Stimulated activated CD4-positive, alpha-beta T cell treated with anti-CD3 and anti-CD28 coated beads, Interleukin-15, amount 100 ng/mL, for 1 hour (primary cell): ENCODE measurements around the gene ENHO.
A peak's percentile ranks its signal among the peaks of the same experiment; 100 is the strongest.

Source experiments
- DNase-seq, 2 donors: peaks; one replicate each; pipeline ENCODE4 v3.0.0-alpha.2; 2020; ENCODE audit warnings: low read depth in 1 of 2, low spot score in 1 of 2

Gene ENHO

DNA sequence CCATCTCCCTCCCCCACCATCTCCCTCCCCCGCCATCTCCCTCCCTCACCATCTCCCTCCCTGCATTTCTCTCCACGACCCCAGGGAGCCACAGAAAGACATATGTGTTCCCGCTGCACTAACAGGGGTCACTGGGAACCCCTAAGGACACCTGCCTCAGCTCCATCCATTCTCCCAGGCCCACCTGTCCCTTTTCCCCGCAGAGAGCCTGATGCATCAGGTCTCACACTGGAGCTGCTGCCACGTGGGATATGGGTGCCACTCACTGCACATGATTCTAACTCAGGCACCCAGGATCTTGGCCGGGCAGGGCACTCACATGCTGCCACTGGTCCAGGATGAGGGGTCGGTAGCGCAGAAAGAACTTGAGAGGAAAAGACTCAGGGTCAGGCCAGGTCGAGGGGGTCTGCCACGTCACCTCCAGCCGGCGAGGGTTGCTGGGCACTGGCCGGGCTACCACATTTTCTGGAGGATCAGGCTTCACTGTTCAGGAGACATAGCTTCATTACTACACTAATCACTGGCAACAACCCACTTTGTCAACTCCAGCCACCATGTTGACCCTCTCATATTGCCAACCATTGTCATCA is 33.2 kb upstream of the ENHO start:
- no peak for DNase-seq

GRCh38 chr9:34555500-34555899 is 32.7 kb upstream of the ENHO start:
- no peak for DNase-seq

GRCh38 chr9:34555002-34555348 is 32.2 kb upstream of the ENHO start:
- DNase-seq, result no peak

- DNase-seq, result no peak
Observed at GRCh38 chr9:34554211-34555001, 31.6 kb upstream of the ENHO start.

GRCh38 chr9:34553511-34554021 is 30.8 kb upstream of the ENHO start:
- no peak for DNase-seq

GRCh38 chr9:34552986-34553385 is 30.2 kb upstream of the ENHO start:
- no peak for DNase-seq

DNA sequence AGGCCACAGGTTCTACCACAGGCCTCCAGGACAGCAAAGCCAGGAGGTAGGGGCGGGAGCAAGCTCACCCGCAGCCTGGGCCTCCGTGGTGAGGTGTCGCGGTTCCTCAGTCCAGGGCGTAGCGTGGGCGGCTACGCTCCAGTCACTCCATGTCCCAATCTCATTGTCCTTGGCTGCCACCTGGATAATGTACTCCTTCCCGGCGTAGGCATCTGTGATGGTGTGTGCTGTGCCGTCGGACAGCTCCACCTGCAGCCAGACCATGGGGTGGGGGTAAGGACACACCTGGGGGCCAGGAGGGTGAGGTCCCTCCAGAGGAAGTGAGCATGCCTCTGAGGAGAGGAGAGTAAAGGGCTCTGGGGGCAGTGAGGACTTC is 29.8 kb upstream of the ENHO start:
- DNase-seq, result no peak

GRCh38 chr9:34551751-34552605 is 29.2 kb upstream of the ENHO start:
- no peak for DNase-seq

- DNase-seq, result no peak
Observed at GRCh38 chr9:34550681-34551270, 28.0 kb upstream of the ENHO start.

DNA sequence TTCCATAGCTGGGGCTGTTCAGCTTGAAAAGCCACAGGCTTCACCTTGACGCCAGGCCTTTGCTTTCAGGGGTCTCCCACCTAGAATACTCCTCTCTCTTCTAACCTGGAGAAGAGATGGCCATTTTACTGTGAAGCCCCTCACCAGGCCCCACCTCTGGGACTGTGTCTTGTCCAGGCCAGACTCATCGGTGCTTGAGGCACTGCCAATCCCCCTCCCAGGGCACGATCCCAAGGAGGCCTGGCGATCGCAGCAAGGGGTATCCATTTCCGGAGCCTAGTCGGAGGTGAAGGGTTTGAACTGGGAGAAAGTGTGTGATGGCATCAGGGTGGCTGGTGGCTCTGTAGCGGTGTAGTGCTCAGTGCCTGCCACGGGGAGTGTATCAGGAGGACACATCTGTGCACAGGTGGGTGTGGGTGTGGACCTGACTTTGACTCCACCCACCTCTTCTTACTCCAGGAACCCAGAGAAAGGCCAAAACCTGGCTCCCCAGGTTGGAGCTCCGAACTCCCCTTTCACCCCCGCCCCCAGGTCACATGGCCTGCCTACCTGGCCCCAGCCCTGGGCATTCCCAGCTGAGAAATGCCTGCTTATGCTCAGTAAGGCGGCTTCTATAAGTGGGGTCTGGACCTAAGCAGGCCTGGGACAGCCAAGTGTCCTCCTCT is 27.4 kb upstream of the ENHO start:
- DNase-seq, result no peak

DNA sequence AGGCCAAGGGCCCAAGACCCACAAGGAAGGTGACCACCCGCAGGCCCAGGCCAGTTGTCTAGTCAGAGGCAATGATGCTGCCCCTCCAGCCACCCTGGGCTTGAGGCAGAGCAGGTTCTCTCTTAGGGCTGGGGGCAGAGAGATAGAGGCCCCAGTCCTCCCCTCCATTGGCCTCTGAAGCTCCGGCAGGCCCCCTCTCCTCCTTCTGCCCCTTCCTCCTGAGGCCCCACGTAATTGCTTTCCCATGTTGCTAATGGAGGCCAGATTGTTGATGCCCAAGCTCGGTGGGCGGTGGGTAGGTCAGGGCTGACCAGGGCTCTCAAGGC is 26.6 kb upstream of the ENHO start:
- DNase-seq, result no peak

- peak in 1 of 2 donors; percentile 12 for DNase-seq
Observed at GRCh38 chr9:34547960-34548611, 25.3 kb upstream of the ENHO start.

GRCh38 chr9:34546834-34547827 is 24.3 kb upstream of the ENHO start:
- DNase-seq, result peak in 1 of 2 donors; percentile 27

GRCh38 chr9:34546102-34546833 is 23.5 kb upstream of the ENHO start:
- no peak for DNase-seq

GRCh38 chr9:34545497-34545896 is 22.7 kb upstream of the ENHO start:
- DNase-seq, result no peak

- no peak for DNase-seq
Observed at GRCh38 chr9:34544035-34544434, 21.2 kb upstream of the ENHO start.

DNA sequence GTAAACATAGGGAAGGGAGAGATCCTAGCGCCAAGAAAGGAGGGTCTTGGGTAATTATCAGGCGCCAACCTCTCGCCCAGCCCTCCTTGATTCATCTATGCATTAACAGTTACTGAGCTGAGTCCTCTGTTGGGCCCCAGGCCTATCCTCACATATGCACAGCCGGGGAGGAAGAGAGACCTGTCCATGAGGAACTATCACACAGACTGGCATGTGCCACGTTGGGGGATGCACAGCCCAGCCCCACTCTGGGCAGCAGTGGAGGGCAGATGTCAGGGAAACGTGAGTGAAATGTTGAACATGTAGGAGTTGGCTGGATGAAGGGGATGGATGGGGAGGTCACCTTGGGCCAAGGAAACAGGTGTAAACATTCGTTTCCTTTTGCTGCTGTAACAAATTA is 18.8 kb upstream of the ENHO start:
- no peak for DNase-seq

DNA sequence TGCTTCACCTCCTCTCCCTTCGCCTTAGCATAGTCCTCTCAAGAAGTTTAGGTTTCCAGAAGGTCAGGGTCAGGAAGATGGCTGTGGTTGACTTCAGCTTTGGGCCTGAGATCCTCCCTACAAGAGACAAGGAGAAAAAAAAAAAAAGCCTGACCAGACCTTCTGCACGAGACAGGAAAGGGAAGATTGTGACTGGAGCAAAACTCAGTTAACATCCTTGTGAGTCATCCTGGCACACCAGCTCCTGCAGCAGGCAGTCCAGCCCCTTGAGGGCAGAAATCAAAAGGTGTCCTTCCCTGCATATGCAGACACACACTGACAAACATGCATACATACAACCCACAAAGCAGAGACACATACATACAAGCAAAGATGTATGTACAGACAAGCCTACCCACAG is 18.0 kb upstream of the ENHO start:
- DNase-seq, result no peak

GRCh38 chr9:34536685-34537084 is 13.9 kb upstream of the ENHO start:
- no peak for DNase-seq
